OCI-LY3 (cell line): ENCODE results near the gene CDH23.

ENCODE experiments used
- CTCF ChIP-seq: fragments of 200-600, 300-600 bp; sonication (generic); IDR thresholded peaks from 2 replicates; pipeline ENCODE4 v1.5.1; 2014; ENCODE audit warnings: antibody characterized with exemption, low read length, low read depth
- EZH2phosphoT487 ChIP-seq: fragments of 200-600 bp; shearing (Covaris generic); IDR thresholded peaks from 2 replicates; pipeline ENCODE4 v1.6.1; 2018; ENCODE audit warnings: antibody characterized with exemption, mixed run types, low read depth

- no peak for TF ChIP-seq CTCF
- TF ChIP-seq EZH2phosphoT487: no peak
These were observed 411.1 kb downstream of the CDH23 start for GRCh38 chr10:71807557-71808510.
